HepG2 (cell line): ENCODE measurements around the gene CRKL. TPM values are rescaled to one million over a fixed set of nuclear protein-coding genes. Genes with fewer than 3 reads are reported as not detected.
A peak's percentile ranks its signal among the peaks of the same experiment; 100 is the strongest.

Source experiments
- ATAC-seq: fragments of 200-7000 bp; cut with Tn5 transposase; 3 replicates; pipeline ENCODE4 v1.9.1; 2020; ENCODE audit warnings: mild to moderate bottlenecking, moderate library complexity
- BruUV-seq: library from RNA; stranded (reverse); fragments of 400-500 nt; replicated peaks from 2 replicates; lab custom pipeline; 2021; lab: Mats Ljungman, UMichigan
- CTCF ChIA-PET: fragments of 300-600 bp; formaldehyde crosslinking; extraction: SDS; loops from one replicate; lab custom pipeline; 2021; ENCODE audit warnings: low total read pairs, inconsistent platforms, low intra/inter-chr PET ratio; lab: Yijun Ruan, JAX
- POLR2A ChIA-PET: fragments of 350-600 bp; sonication (Branson Sonifier 250); formaldehyde crosslinking; loops from one replicate; lab custom pipeline; 2020; ENCODE audit warnings: antibody characterized with exemption, inconsistent platforms; lab: Yijun Ruan, JAX
- DNase-seq: peaks from one replicate; pipeline ENCODE4 v3.0.0-alpha.2; 2015; ENCODE audit warnings: low spot score
- FAIRE-seq: peaks from 3 replicates; lab custom pipeline; 2011; peaks lifted over from hg19 to GRCh38; lab: Jason Lieb, UNC
- H2AFZ ChIP-seq: one replicate; pipeline ENCODE4 v1.6.1; 2011; ENCODE audit warnings: low read length, inconsistent platforms
- H3K27ac ChIP-seq: fragments of 300-600 bp; 3 replicates; pipeline ENCODE4 v1.8.0; 2011; ENCODE audit warnings: mixed run types, mild to moderate bottlenecking, mixed read lengths, low read length, inconsistent platforms; ENCODE audit not compliant: insufficient read depth; ENCODE audit errors: extremely low read length
- H3K27me3 ChIP-seq, 2 experiments: fragments of 200-600 bp in 1 of 2; 2 replicates in 1 of 2; 3 replicates in 1 of 2; pipeline versions ENCODE4 v1.6.0 to v1.8.0; 2011; ENCODE audit warnings: low read length in 2 of 2, mild to moderate bottlenecking in 2 of 2, moderate library complexity in 2 of 2, inconsistent platforms in 1 of 2; ENCODE audit not compliant: insufficient read depth in 2 of 2, control insufficient read depth in 1 of 2
- H3K36me3 ChIP-seq, 2 experiments: fragments of 200-600 bp in 1 of 2; replicated peaks in 1 of 2; 2 replicates in 1 of 2; 3 replicates in 1 of 2; pipeline versions ENCODE4 v1.5.1 to v1.8.0; 2011; ENCODE audit warnings: low read length in 2 of 2, inconsistent platforms in 1 of 2; ENCODE audit not compliant: insufficient read depth in 2 of 2, control insufficient read depth in 1 of 2
- H3K4me1 ChIP-seq: 2 replicates; pipeline ENCODE4 v1.5.1; 2012; ENCODE audit warnings: low read length, inconsistent platforms; ENCODE audit not compliant: insufficient read depth
- H3K4me2 ChIP-seq: 2 replicates; pipeline ENCODE4 v1.6.0; 2011; ENCODE audit warnings: low read depth, low read length, inconsistent platforms
- H3K4me3 ChIP-seq, 3 experiments: fragments of 200-600 bp in 1 of 3; sonication (generic), shearing (Covaris generic) in 1 of 3; replicated peaks in 1 of 3; 2 replicates each; pipeline ENCODE4 v1.5.1; 2011 to 2016; ENCODE audit warnings: low read length in 3 of 3, inconsistent platforms in 2 of 3, low read depth in 2 of 3, mild to moderate bottlenecking in 2 of 3, control low read depth in 1 of 3, mixed read lengths in 1 of 3; ENCODE audit not compliant: insufficient read depth in 1 of 3
- H3K79me2 ChIP-seq: one replicate; pipeline ENCODE4 v1.6.1; 2011; ENCODE audit warnings: low read length, inconsistent platforms; ENCODE audit not compliant: insufficient read depth
- H3K9ac ChIP-seq: 2 replicates; pipeline ENCODE4 v1.6.0; 2011; ENCODE audit warnings: mild to moderate bottlenecking, low read depth, low read length, inconsistent platforms; ENCODE audit not compliant: insufficient read depth
- H3K9me3 ChIP-seq: 2 replicates; pipeline ENCODE4 v1.5.1; 2012; ENCODE audit warnings: mild to moderate bottlenecking, low read length
- H4K20me1 ChIP-seq: 2 replicates; pipeline ENCODE4 v1.6.0; 2011; ENCODE audit warnings: inconsistent platforms, mild to moderate bottlenecking, low read length, moderate library complexity; ENCODE audit not compliant: insufficient read depth
- ARNT ChIP-seq: fragments of 450-650 bp; IDR thresholded peaks from 2 replicates; pipeline ENCODE4 v1.6.1; 2017
- NR2C2 ChIP-seq: sonication (generic); formaldehyde crosslinking; IDR thresholded peaks from 2 replicates; pipeline ENCODE4 v1.4.0; 2020; ENCODE audit warnings: missing genetic modification reagents, mild to moderate bottlenecking, moderate library complexity, borderline replicate concordance
- PRPF4 ChIP-seq: fragments of 200-400 bp; formaldehyde crosslinking; IDR thresholded peaks from 2 replicates; pipeline ENCODE4 v1.6.1; 2016; ENCODE audit warnings: low read length, low read depth; ENCODE audit not compliant: poor library complexity, severe bottlenecking
- RFX3 ChIP-seq: IDR thresholded peaks from 2 replicates; pipeline ENCODE4 v1.6.1; 2016; ENCODE audit warnings: missing biosample characterization, missing genetic modification reagents
- TOE1 ChIP-seq: sonication (generic); formaldehyde crosslinking; IDR thresholded peaks from 2 replicates; pipeline ENCODE4 v1.4.0; 2020; ENCODE audit warnings: mild to moderate bottlenecking, missing genetic modification reagents
- WGBS: methylation state at CpG from one replicate; pipeline ENCODE4 v1.1.6; 2017; ENCODE audit warnings: low lambda C conversion rate; 5-methylcytosine and 5-hydroxymethylcytosine counted together
- in situ Hi-C: cut with HindIII; loops from 2 replicates; pipeline ENCODE4 v1.10.0; 2017; ENCODE audit warnings: low pct_unique_long_range_greater_than_20kb; ENCODE audit not compliant: extremely low pct_ligation_motif_present
- intact Hi-C: fragments of 100-400 bp; cut with micrococcal nuclease; formaldehyde crosslinking; loops from one replicate; pipeline ENCODE4 v1.10.0; 2022; ENCODE audit not compliant: unreplicated experiment
- polyA plus RNA-seq, 8 experiments: library from polyadenylated mRNA; depleted of rRNA in 3 of 8; stranded (reverse) in 7 of 8; unstranded in 1 of 8; fragments of >200 nt; fragmentation: Illumina TruSeq in 4 of 8; extraction: Trizol in 4 of 8; gene quantifications; 2 replicates each; pipeline versions ENCODE4 v1.2.1 to v1.2.3, GENCODE V29; 2011 to 2016; ENCODE audit warnings: low read depth in 4 of 8, missing spikeins in 1 of 8, mixed read lengths in 1 of 8; ENCODE audit not compliant: insufficient read depth in 1 of 8
- total RNA-seq, 5 experiments: library from RNA; depleted of rRNA; stranded (reverse); fragments of >200 nt; fragmentation: Illumina TruSeq; extraction: Trizol; gene quantifications; 2 replicates each; pipeline ENCODE4 v1.2.3, GENCODE V29; 2016; ENCODE audit warnings: low read depth in 1 of 5
- TF ChIP-seq, protein P1 (sequence below): sonication (generic); formaldehyde crosslinking; IDR thresholded peaks from 2 replicates; pipeline ENCODE4 v1.4.0; 2020; ENCODE audit warnings: missing genetic modification reagents, borderline replicate concordance
- TF ChIP-seq, protein P2 (sequence below): IDR thresholded peaks from 2 replicates; pipeline ENCODE4 v1.4.0; 2020; ENCODE audit warnings: mild to moderate bottlenecking, missing genetic modification reagents
- TF ChIP-seq, protein P3 (sequence below): sonication (generic); formaldehyde crosslinking; IDR thresholded peaks from 2 replicates; pipeline ENCODE4 v1.4.0; 2020; ENCODE audit warnings: missing genetic modification reagents, mild to moderate bottlenecking, borderline replicate concordance

Gene CRKL
- total and polyA plus RNA-seq, 2 of the 13 experiments (the other 11 are each of a cell fraction or from before 2014, with no cell fraction given) = 37.4 to 60.6 TPM

DNA sequence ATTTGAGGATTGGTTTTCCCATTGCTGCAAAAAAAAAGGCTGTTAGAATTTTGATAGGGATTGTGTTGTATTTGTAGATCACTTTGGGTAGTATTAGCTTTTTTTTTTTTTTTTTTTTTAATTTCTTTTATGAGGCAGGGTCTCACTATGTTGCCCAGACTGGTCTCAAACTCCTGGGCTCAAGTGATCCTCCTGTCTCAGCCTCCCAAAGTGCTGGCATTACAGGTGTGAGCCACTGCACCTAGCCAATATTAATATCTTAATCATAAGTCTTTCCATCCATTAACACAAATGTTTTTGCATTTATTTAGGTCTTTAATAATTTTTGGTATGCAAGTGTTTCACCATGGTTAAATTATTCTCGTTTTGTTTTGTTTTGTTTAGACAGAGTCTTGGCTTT is 26.8 kb downstream of the CRKL start:
- Histone ChIP-seq H3K79me2 (peaks cover 92% of the 10 kb centered on the region), H2AFZ (no peak overlapping the region), H3K9ac (no peak overlapping the region), H3K4me1 (peaks cover 91% of the 10 kb centered on the region), H3K9me3 (no peaks in the 10 kb centered on the region), H3K27me3 (no peaks in the 10 kb centered on the region), H4K20me1 (peaks cover 85% of the 10 kb centered on the region), H3K27ac (no peak overlapping the region), H3K36me3 (peaks cover 12 to 53% of the 10 kb centered on the region in 2 experiments), H3K4me2 (no peak overlapping the region), H3K4me3 (no peak overlapping the region)
- TF ChIP-seq PRPF4 = no peak
- TF ChIP-seq RFX3 (CRISPR knock-in tag) = no peak
- TF ChIP-seq, protein P1, sequence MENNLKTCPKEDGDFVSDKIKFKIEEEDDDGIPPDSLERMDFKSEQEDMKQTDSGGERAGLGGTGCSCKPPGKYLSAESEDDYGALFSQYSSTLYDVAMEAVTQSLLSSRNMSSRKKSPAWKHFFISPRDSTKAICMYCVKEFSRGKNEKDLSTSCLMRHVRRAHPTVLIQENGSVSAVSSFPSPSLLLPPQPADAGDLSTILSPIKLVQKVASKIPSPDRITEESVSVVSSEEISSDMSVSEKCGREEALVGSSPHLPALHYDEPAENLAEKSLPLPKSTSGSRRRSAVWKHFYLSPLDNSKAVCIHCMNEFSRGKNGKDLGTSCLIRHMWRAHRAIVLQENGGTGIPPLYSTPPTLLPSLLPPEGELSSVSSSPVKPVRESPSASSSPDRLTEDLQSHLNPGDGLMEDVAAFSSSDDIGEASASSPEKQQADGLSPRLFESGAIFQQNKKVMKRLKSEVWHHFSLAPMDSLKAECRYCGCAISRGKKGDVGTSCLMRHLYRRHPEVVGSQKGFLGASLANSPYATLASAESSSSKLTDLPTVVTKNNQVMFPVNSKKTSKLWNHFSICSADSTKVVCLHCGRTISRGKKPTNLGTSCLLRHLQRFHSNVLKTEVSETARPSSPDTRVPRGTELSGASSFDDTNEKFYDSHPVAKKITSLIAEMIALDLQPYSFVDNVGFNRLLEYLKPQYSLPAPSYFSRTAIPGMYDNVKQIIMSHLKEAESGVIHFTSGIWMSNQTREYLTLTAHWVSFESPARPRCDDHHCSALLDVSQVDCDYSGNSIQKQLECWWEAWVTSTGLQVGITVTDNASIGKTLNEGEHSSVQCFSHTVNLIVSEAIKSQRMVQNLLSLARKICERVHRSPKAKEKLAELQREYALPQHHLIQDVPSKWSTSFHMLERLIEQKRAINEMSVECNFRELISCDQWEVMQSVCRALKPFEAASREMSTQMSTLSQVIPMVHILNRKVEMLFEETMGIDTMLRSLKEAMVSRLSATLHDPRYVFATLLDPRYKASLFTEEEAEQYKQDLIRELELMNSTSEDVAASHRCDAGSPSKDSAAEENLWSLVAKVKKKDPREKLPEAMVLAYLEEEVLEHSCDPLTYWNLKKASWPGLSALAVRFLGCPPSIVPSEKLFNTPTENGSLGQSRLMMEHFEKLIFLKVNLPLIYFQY (CRISPR knock-in tag) = no peak
- TF ChIP-seq ARNT = no peak
- BruUV-seq = no TSS peak
- in situ Hi-C loops (no loop called here), intact Hi-C loops (no loop called here)
- no peak for FAIRE-seq
- ChIA-PET POLR2A (no interaction called here), CTCF (no interaction called here)
- DNase-seq = no peak
- WGBS = 83% methylated on average over 1 of the region's 1 CpG
- ATAC-seq = no peak

DNA sequence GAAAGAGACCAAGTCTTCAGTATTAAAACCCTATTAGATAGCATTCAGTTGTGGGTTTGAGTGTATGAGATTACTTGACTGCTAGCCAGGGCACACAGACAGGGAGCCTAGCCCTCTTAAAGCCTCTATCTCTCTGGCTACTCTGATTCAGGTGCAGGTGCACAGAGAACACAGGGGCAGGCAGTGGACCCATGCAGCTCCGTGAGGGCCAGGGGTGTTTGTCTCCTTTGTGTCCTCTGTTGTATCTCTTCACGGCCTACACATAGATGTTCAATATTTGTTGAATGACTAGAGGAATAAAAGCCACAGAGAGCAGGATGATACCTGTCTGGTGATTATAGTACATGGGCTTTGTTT is 28.3 kb downstream of the CRKL start:
- 76% methylated on average over 2 of the region's 2 CpGs for WGBS
- peaks cover 91% of the 10 kb centered on the region for H3K4me1 ChIP-seq
- CTCF ChIA-PET = no interaction called here
- H3K9me3 ChIP-seq = no peaks in the 10 kb centered on the region
- no peak overlapping the region for H3K27ac ChIP-seq
- no peak overlapping the region for H3K9ac ChIP-seq
- H4K20me1 ChIP-seq = peaks cover 82% of the 10 kb centered on the region
- H2AFZ ChIP-seq = no peak overlapping the region
- no peak for DNase-seq
- POLR2A ChIA-PET = no interaction called here
- peak overlapping the region; percentile 24; the same call in 1 of the 2 replicates for H3K4me2 ChIP-seq
- no peaks in the 10 kb centered on the region for H3K27me3 ChIP-seq
- in situ Hi-C loops = no loop called here
- BruUV-seq = no TSS peak
- intact Hi-C loops = no loop called here
- no peak for ATAC-seq
- H3K36me3 ChIP-seq = peaks cover 9 to 50% of the 10 kb centered on the region in 2 experiments
- H3K79me2 ChIP-seq = peaks cover 87% of the 10 kb centered on the region
- H3K4me3 ChIP-seq = no peak overlapping the region
- no peak for FAIRE-seq
- TF ChIP-seq NR2C2 (no peak), TOE1 (CRISPR knock-in tag) (no peak)
- TF ChIP-seq, protein P2, sequence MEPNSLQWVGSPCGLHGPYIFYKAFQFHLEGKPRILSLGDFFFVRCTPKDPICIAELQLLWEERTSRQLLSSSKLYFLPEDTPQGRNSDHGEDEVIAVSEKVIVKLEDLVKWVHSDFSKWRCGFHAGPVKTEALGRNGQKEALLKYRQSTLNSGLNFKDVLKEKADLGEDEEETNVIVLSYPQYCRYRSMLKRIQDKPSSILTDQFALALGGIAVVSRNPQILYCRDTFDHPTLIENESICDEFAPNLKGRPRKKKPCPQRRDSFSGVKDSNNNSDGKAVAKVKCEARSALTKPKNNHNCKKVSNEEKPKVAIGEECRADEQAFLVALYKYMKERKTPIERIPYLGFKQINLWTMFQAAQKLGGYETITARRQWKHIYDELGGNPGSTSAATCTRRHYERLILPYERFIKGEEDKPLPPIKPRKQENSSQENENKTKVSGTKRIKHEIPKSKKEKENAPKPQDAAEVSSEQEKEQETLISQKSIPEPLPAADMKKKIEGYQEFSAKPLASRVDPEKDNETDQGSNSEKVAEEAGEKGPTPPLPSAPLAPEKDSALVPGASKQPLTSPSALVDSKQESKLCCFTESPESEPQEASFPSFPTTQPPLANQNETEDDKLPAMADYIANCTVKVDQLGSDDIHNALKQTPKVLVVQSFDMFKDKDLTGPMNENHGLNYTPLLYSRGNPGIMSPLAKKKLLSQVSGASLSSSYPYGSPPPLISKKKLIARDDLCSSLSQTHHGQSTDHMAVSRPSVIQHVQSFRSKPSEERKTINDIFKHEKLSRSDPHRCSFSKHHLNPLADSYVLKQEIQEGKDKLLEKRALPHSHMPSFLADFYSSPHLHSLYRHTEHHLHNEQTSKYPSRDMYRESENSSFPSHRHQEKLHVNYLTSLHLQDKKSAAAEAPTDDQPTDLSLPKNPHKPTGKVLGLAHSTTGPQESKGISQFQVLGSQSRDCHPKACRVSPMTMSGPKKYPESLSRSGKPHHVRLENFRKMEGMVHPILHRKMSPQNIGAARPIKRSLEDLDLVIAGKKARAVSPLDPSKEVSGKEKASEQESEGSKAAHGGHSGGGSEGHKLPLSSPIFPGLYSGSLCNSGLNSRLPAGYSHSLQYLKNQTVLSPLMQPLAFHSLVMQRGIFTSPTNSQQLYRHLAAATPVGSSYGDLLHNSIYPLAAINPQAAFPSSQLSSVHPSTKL (CRISPR knock-in tag) = no peak
- TF ChIP-seq, protein P3, sequence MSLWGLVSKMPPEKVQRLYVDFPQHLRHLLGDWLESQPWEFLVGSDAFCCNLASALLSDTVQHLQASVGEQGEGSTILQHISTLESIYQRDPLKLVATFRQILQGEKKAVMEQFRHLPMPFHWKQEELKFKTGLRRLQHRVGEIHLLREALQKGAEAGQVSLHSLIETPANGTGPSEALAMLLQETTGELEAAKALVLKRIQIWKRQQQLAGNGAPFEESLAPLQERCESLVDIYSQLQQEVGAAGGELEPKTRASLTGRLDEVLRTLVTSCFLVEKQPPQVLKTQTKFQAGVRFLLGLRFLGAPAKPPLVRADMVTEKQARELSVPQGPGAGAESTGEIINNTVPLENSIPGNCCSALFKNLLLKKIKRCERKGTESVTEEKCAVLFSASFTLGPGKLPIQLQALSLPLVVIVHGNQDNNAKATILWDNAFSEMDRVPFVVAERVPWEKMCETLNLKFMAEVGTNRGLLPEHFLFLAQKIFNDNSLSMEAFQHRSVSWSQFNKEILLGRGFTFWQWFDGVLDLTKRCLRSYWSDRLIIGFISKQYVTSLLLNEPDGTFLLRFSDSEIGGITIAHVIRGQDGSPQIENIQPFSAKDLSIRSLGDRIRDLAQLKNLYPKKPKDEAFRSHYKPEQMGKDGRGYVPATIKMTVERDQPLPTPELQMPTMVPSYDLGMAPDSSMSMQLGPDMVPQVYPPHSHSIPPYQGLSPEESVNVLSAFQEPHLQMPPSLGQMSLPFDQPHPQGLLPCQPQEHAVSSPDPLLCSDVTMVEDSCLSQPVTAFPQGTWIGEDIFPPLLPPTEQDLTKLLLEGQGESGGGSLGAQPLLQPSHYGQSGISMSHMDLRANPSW (CRISPR knock-in tag) = no peak
